GM20000 (cell line): Measurements from ENCODE around the gene ATP6V0E1.
"Not testable (repeated sequence)": the region's sequence is repeated elsewhere in the genome, so short reads cannot be mapped to it uniquely, and the experiment has no call there.

Source experiments
- DNase-seq: peaks from one replicate; pipeline ENCODE4 v3.0.0; 2012; ENCODE audit warnings: low spot score
- CTCF ChIP-seq: IDR thresholded peaks from 2 replicates; pipeline ENCODE4 v1.5.1; 2012; ENCODE audit warnings: mild to moderate bottlenecking, control low read depth; ENCODE audit errors: extremely low read depth, missing control alignments

ATP6V0E1 gene

DNA sequence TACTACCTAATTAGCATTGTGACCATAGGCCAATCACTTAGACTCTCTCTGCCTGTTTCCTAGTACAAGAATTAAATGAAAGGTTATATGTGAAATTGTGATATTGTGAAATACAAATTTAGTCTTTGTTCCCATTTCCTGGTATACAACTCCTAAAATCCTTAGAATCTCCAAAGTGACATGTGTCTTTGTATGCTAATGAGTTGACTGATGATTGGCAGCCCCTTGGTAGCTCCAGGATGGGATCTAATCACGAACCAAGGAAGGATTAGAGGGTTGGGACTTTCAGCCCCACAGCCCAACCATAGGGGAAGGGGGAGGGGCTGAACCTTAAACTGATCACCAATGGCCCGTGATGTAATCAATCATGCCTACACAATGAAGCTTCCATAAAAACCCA lies 31.6 kb downstream of the ATP6V0E1 start:
- DNase-seq, result no peak
- no peak for TF ChIP-seq CTCF

DNA sequence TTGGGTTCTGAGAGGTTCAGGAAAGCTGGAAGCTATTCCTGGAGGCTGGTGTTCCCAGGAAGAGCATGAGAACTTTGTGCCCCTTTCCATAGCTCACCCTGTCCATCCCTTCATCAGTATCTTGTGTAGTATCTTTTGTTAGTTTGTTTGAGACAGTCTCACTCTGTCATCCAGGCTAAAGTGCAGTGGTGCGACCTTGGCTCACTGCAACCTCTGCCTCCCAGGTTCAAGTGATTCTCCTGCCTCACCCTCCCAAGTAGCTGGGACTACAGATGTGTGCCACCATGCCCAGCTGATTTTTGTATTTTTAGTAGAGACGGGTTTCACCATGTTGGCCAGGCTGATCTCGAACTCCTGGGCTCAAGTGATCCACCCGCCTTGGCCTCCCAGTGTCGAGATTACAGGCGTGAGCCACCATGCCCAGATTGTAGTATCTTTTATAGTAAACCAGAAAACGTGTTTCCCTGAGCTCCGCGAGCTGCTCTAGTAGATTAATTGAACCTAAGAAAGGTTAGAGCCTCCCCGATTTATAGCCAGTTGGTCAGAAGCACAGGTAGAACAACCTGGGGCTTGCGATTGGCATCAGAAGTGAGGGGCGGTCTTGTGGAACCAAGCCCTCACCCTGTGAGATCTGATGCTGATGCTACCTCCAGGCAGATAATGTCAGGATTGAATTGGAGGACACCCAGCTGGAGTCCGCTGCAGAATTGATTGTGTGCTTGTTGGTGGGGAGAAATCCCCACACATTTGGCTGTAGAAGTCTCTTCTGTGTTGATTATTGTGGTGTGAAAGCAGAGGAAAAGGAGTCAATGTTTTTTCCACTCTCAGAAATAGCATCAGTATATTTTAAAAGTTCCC lies 32.3 kb downstream of the ATP6V0E1 start:
- no peak for DNase-seq
- no peak for TF ChIP-seq CTCF

DNA sequence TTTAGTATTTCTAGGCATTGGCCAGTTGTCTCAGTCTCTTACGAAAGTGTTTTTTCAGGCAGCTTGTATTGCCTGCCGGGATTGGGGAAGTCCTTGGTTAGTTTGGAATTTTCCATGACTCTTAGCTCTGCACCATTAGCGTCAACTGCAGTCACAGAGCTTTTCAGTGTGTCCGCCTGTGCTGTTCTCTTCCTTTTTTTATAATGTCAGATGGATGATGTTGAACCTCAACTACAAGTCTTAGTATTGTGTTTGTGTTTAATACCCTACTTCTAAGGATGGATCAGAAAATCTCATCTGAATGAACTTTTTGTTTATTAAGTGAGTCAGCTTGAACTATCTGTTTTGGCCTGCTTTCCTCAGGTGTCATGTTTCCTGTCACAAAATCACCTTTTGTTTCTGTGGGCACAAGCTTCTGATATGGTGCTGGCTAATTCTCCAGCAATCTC lies 33.1 kb downstream of the ATP6V0E1 start:
- no peak for DNase-seq

GRCh38 chr5:173017087-173017486 lies 33.5 kb downstream of the ATP6V0E1 start:
- DNase-seq, result not testable (repeated sequence)

More for the DNA sequence above, 33.1 kb downstream of the ATP6V0E1 start:
- TF ChIP-seq CTCF, result no peak

DNA sequence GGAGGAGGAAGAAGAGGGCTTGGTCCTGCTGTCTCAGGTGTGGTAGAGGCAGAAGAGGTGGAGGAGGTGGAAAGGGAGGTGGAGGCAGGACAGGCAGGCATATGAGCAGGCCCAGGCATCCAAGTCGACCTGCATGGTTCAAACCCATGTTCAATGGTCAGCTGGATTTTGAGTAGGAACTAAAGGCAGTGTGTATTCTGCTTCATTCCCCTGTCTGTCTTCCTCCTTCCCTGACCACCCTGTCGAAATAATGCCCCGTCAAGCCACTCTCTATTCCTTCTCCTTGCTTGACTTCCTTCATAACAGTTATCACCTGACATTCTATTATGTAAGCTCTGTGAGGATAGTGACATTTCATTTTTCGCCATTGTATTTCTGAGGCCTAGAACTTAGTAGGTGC lies 34.8 kb downstream of the ATP6V0E1 start:
- no peak for TF ChIP-seq CTCF
- no peak for DNase-seq

DNA sequence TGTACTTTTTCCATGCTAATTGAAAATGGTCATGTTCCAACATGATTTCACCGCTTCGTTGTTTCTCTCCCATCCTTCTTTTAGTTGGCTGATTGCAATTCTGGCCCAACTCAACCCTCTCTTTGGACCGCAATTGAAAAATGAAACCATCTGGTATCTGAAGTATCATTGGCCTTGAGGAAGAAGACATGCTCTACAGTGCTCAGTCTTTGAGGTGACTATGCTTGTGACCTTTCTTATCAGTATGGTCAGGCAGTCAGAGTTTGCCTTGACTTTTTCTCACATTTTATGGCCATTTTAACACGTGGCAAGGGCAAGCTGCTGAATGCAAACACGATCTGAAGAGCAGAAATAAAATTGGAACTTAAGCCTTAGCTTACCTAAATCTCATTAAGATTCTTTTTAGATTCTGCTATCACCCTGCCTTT lies 36.6 kb downstream of the ATP6V0E1 start:
- no peak for TF ChIP-seq CTCF
- DNase-seq, result no peak

- DNase-seq, result no peak
- no peak for TF ChIP-seq CTCF
These were observed 37.1 kb downstream of the ATP6V0E1 start for GRCh38 chr5:173020643-173021042.

DNA sequence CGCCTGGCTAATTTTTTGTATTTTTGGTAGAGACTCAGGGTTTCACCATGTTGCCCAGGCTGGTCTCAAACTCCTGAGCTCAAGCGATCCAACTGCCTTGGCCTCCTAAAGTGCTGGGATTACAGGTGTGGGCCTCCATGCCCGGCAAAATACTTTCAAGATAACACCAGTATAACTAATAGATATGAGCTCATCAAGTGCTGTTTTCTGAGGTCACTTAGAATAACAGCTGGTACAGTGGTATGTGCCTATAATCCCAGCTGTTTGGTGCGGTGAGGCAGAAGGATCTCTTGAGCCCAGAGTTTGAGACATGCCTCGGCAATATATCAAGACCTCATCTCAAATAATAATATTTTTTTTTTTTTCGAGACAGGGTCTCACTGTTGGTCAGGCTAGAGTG lies 42.1 kb downstream of the ATP6V0E1 start:
- no peak for DNase-seq
- no peak for TF ChIP-seq CTCF
